GM21529 (cell line): ENCODE results near the gene PGAP3.

Source experiments
- ATAC-seq: cut with Tn5 transposase; IDR thresholded peaks from one replicate; pipeline ENCODE4 v1.9.1; 2021; ENCODE audit not compliant: unreplicated experiment

The PGAP3 gene

DNA sequence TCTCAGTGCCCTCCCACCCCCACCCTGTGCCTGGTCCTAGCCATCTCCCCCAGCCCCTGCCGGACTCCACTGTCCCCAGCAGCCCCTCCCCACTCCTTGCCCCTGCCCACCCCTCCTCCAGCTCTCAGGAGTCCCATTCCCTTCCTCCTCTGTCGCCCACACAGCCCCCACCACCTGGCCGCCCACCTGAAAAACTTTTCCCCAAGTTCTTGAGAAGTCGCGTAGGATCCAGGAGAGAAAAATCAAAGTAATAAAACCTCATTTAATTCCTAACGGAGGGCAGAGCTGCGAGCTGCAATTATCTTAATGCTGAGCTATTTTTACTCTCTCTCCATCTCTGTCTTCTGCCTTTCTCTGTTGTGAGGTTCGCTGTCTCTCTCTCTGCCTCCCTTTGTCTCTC is 63.5 kb downstream of the PGAP3 start:
- ATAC-seq = no peak

DNA sequence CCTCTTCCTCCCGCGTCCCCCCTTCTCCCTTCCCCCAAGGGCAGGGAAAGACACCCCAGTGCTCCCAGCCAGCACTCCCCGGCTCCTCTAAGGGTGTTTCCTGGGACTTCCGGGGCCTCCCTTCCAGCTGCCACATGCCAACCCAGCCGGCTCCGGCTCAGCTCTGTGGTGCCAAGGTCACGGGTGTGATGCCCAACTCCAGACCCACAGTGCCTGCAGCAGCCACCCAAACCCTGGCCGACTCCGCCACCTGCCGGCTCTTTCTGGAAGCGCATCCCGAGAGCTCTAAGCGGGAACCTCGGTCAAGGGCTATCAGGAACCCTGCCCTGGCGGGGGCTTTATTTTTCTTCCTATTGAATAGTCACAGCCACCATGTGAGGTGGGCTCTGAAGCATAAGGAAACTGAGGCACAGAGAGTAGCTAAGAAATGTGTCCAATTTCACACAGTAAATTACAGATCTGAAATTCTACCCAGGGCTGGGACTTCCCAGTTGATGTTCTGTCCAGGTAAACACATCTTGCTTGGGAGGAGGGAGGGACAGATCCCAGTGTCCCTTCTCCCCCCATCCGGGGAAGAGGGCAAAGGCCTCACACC is 64.4 kb downstream of the PGAP3 start:
- no peak for ATAC-seq

DNA sequence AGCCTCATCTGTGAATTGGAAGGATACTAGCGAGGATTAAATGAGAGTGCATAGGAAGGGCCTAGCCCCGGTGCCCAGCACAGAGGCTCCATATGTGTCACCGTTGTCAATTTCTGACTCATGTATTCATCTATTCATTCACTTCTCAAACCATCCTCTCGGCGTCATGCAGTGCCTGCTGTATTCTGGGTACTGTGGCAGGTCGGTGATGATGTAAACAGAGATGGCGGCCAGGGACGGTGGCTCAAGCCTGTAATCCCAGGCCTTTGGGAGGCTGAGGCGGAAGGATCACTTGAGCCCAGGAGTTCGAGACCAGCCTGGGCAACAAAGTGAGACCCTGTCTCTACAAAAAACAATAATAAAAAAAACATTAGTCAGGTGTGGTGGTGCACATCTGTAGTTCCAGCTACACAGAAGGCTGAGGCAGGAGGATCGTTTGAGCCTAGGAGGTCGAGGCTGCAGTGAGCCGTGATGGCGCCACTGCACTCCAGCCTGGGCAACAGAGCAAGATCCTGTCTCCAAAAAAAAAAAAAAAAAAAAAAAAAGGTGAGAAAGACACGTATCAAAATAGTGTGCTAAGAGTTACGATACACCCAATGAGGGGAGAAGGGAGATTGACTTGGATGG is 65.4 kb downstream of the PGAP3 start:
- ATAC-seq = peak; percentile 38

DNA sequence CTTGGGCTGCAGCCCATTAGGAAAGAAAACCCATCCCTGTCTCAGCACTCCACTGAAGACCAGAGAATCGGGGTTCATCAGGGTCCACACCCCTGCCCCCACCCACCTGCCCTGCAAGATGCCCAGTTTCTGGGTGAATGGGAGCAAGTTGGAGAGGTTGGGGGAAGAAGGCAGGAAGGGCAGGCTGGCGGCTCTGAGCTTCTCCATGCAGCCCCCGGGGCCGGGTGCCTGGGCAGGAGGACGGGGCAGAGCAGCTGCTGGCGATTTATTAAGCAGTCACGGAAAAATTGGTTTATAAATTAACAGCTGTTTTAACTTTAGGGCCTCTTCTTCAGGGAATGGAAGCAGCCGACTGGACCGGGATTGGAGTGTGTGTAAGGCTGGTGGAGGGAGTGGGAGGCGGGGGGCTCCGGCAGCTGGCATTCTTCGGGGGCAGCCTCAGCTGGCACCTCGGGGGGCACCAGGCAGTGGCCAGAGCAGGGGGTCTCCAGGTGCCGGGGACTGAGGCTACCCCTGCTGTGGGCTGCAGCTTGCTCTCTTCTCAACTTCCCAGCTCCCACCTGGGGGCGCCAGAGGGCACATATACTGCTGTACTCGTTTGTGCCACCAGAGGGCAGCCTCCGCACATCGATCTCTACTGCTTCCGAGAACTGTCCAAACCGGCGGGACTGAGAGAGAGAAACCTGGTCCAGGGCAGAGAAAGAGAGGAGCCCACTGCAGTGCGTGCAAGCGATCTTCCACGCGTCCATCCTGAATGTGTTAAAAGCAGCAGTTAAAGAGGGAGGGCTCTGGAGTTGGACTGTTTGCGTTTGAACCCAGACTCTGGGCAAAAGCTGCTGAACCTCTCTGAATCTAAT is 66.1 kb downstream of the PGAP3 start:
- peak; percentile 55 for ATAC-seq
